Uterus (tissue), 4 donors: ENCODE results near the gene ATRAID. TPM values are rescaled to one million over a fixed set of nuclear protein-coding genes. Genes with fewer than 3 reads are reported as not detected.

ENCODE experiments used
- DNase-seq, 2 donors: peaks; one replicate each; pipeline ENCODE4 v3.0.0-alpha.2; 2019 to 2020
- H3K27ac ChIP-seq, 2 donors: fragments of 200-600 bp; sonication (generic); 1 replicate in 1 of 2; 2 replicates in 1 of 2; pipeline ENCODE4 v1.5.1; 2016 to 2018
- H3K27me3 ChIP-seq, 2 donors: fragments of 200-600 bp; sonication (generic); one replicate each; pipeline ENCODE4 v1.5.1; 2018 to 2019; ENCODE audit warnings: control low read depth in 1 of 2
- H3K36me3 ChIP-seq, 2 donors: fragments of 200-600 bp; sonication (generic); one replicate each; pipeline ENCODE4 v1.5.1; 2019; ENCODE audit warnings: control low read depth in 1 of 2
- H3K4me1 ChIP-seq, 2 donors: fragments of 200-600 bp; sonication (generic); one replicate each; pipeline ENCODE4 v1.5.1; 2018 to 2019; ENCODE audit warnings: control low read depth in 1 of 2
- H3K4me3 ChIP-seq, 2 donors: fragments of 200-600 bp; sonication (generic); 1 replicate in 1 of 2; 2 replicates in 1 of 2; pipeline ENCODE4 v1.5.1; 2018 to 2019; ENCODE audit warnings: mild to moderate bottlenecking in 1 of 2
- H3K9me3 ChIP-seq, 2 donors: fragments of 200-600 bp; sonication (generic); one replicate each; pipeline ENCODE4 v1.5.1; 2019; ENCODE audit warnings: control low read depth in 1 of 2
- POLR2A ChIP-seq, 2 donors: fragments of 450-650 bp; IDR thresholded peaks; one replicate each; pipeline ENCODE4 v1.6.1; 2016; ENCODE audit warnings: antibody characterized with exemption in 2 of 2, mild to moderate bottlenecking in 1 of 2, moderate library complexity in 1 of 2
- intact Hi-C: fragments of 100-400 bp; cut with DNase I; formaldehyde crosslinking; loops from one replicate; pipeline ENCODE4 v1.15.1; 2023; ENCODE audit warnings: low total_unique reads
- total RNA-seq, 4 donors: library from RNA; depleted of rRNA in 3 of 4; stranded (reverse); fragments of >200 nt in 3 of 4; gene quantifications; one replicate each; pipeline versions ENCODE4 v1.1.0 to v1.2.4, GENCODE V29; 2014 to 2023
- TF ChIP-seq, protein P1 (sequence below), 4 experiments: fragments of 200-600 bp in 2 of 4; fragments of 450-650 bp in 2 of 4; sonication (generic) in 2 of 4; IDR thresholded peaks; one replicate each; pipeline ENCODE4 v1.5.1; 2016 to 2019; ENCODE audit warnings: antibody characterized with exemption in 4 of 4, mild to moderate bottlenecking in 2 of 4, moderate library complexity in 1 of 4
- donor health status: DM: yes; HTN: yes; CAD: no.

ATRAID gene
- total RNA-seq, 4 donors from 2014 or later, result 105 to 235 (median 144) TPM

DNA sequence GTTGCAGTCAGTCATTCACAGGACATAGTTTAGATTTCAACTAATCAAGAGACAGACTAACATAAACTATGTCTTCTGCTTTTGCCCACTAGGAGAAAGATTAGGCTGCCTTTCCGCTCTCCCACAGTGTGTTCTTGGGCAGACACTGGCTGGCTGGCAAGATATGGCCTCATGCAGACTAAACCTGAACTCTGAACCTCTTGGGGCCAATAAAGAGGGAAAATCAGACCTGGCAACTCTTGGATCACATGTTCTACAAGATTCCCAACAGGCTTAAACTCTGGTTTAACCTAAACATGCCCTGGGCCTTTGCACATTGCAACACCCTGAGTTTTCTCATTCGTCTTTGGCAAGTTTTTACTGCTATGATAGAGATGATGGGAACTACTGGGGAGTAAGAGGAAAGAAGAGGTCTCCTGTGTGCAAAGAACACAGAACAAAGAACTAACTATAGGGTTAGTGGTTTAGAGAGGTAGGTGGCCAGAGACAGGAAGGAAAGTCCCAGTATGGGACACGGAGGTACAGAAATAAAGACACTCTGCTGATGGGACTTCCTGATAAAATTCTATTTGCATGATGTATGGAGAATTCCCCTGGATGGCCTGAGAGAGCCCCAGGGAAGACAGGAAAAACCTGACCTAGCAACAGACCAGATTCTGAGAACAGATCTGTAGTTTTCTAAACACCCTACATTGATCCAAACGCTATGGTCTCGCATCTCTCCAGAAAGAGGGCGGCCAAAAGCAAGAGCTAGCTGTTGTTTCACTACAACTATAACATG lies 2.0 kb upstream of the ATRAID start:
- Histone ChIP-seq H3K27me3 (no peaks in the 10 kb centered on the region), H3K9me3 (no peaks in the 10 kb centered on the region), H3K4me1 (peaks cover 0 to 11% of the 10 kb centered on the region in 2 donors), H3K27ac (no peak overlapping the region), H3K4me3 (no peak overlapping the region), H3K36me3 (no peaks in the 10 kb centered on the region)
- TF ChIP-seq POLR2A (IDR thresholded peaks at IDR 0.05), result no peak
- TF ChIP-seq, protein P1, sequence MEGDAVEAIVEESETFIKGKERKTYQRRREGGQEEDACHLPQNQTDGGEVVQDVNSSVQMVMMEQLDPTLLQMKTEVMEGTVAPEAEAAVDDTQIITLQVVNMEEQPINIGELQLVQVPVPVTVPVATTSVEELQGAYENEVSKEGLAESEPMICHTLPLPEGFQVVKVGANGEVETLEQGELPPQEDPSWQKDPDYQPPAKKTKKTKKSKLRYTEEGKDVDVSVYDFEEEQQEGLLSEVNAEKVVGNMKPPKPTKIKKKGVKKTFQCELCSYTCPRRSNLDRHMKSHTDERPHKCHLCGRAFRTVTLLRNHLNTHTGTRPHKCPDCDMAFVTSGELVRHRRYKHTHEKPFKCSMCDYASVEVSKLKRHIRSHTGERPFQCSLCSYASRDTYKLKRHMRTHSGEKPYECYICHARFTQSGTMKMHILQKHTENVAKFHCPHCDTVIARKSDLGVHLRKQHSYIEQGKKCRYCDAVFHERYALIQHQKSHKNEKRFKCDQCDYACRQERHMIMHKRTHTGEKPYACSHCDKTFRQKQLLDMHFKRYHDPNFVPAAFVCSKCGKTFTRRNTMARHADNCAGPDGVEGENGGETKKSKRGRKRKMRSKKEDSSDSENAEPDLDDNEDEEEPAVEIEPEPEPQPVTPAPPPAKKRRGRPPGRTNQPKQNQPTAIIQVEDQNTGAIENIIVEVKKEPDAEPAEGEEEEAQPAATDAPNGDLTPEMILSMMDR (IDR thresholded peaks at IDR 0.05), result no peak
- no peak for DNase-seq
- intact Hi-C loops, result loop anchor here (5.0 kb wide), 1 partner anchor 113 kb away; no protein-coding TSS in a partner anchor

DNA sequence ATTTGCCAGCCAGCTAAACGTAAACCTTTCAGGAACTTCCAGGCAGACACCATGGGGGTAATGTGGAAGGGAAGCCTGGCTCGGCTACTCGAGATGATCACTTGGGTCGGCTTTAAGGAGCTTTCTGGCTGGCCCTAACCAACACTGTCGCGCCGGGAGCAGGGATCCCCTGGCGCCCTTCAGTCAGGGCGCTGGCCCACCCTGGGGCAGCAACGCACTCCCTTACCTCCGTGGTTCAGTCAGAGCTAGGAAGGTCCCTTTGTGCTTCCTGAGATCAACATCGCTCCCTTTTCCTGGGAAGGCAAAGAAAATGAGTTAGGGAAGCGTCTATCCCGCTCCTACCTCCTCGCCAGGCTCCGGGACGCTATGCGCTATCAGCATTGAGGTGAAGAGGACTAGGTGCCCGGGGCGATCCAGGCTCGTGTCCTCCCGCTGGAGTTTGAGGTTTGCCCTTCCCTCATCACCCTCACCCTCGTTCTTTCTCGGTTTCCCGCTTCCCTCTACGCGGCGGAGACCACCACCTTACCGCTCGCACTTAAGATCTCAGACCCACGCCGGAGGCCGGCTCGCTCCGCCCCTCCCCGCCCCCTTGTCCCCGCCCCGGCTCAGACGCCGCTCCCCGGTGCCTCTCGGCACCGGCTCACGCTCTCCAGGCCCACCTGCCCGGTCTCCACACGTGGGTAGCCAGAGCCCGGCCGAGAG lies 449 bp upstream of the ATRAID start:
- intact Hi-C loops, result no loop called here
- TF ChIP-seq POLR2A (IDR thresholded peaks at IDR 0.05), result no peak
- TF ChIP-seq, protein P1 (IDR thresholded peaks at IDR 0.05), result no peak
- peaks cover 0 to 11% of the 10 kb centered on the region in 2 donors for H3K4me1 ChIP-seq
- peak overlapping the region; percentile 86 to 99 for H3K27ac ChIP-seq
- no peaks in the 10 kb centered on the region for H3K36me3 ChIP-seq
- DNase-seq, result no peak
- H3K4me3 ChIP-seq, result peak overlapping the region; percentile 72 to 81
- H3K27me3 ChIP-seq, result no peaks in the 10 kb centered on the region
- H3K9me3 ChIP-seq, result no peaks in the 10 kb centered on the region

DNA sequence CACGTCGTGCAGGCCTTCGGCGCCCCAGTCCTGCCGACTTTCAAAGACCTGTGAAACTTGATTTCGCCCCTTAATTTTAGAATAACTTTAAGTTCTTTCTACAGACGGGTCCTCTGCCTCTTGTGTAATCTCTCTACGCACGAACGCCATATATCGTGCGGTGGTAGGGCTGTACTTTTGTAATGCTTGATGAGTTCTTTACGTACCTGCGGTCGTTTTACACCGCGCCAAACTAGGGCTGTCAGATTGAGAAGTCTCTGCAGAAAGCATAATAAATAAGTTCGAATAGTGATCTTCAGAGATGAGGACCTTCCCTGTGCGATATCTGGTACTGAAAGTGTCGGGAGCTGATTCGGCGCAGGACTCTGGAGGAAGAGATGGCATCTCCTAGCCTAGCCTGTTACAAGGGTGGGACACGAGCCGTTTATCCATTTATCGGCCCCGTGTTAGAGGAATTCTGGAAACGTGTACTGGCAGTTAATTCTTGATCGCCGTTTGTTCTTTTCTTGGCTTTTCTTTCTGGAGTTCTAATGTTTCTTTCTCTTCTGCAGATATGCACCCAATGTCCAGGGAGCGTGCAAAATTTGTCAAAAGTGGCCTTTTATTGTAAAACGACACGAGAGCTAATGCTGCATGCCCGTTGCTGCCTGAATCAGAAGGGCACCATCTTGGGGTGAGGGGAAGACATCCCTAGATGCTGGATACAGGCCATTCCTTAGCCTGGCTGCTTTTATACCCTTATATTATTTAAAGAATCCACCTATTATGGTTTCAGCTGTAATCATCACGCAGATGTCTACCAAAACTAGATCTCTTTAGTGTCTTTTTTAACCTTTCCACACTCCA lies 1.0 kb downstream of the ATRAID start:
- DNase-seq, result no peak
- peak overlapping the region; percentile 72 to 81 for H3K4me3 ChIP-seq
- H3K27me3 ChIP-seq, result no peaks in the 10 kb centered on the region
- intact Hi-C loops, result no loop called here
- H3K27ac ChIP-seq, result peak overlapping the region; percentile 86 to 99
- no peaks in the 10 kb centered on the region for H3K36me3 ChIP-seq
- TF ChIP-seq, protein P1 (IDR thresholded peaks at IDR 0.05), result no peak
- TF ChIP-seq POLR2A (IDR thresholded peaks at IDR 0.05), result no peak
- no peaks in the 10 kb centered on the region for H3K9me3 ChIP-seq
- peaks cover 0 to 11% of the 10 kb centered on the region in 2 donors for H3K4me1 ChIP-seq

GRCh38 chr2:27214941-27215340 lies 3.1 kb downstream of the ATRAID start:
- Histone ChIP-seq H3K9me3 (no peaks in the 10 kb centered on the region), H3K27me3 (no peaks in the 10 kb centered on the region), H3K36me3 (no peaks in the 10 kb centered on the region), H3K27ac (no peak overlapping the region), H3K4me1 (peaks cover 0 to 11% of the 10 kb centered on the region in 2 donors), H3K4me3 (no peak overlapping the region)
- no peak for DNase-seq
- intact Hi-C loops, result no loop called here
- TF ChIP-seq, protein P1 (IDR thresholded peaks at IDR 0.05), result no peak
- TF ChIP-seq POLR2A (IDR thresholded peaks at IDR 0.05), result no peak
